Femur (tissue), 1 donor: ENCODE results near the gene USP24.
"Not testable (repeated sequence)": the region's sequence is repeated elsewhere in the genome, so short reads cannot be mapped to it uniquely, and the experiment has no call there.

Experiments
- DNase-seq: peaks from one replicate; pipeline ENCODE4 v3.0.0-alpha.2; 2017

The USP24 gene

GRCh38 chr1:55150880-55151588, 64.1 kb downstream of the USP24 start:
- no peak for DNase-seq

- no peak for DNase-seq
These were observed 66.5 kb downstream of the USP24 start for GRCh38 chr1:55148676-55149075.

- DNase-seq: no peak
These were observed 67.6 kb downstream of the USP24 start for GRCh38 chr1:55147524-55147923.

GRCh38 chr1:55146781-55147180, 68.4 kb downstream of the USP24 start:
- no peak for DNase-seq

GRCh38 chr1:55144886-55145285, 70.3 kb downstream of the USP24 start:
- DNase-seq: no peak

GRCh38 chr1:55143684-55144083, 71.5 kb downstream of the USP24 start:
- no peak for DNase-seq

- no peak for DNase-seq
These were observed 73.8 kb downstream of the USP24 start for GRCh38 chr1:55141295-55141893.

- DNase-seq: peak; percentile 82
These were observed 74.6 kb downstream of the USP24 start for GRCh38 chr1:55140546-55140983.

GRCh38 chr1:55140137-55140536, 75.0 kb downstream of the USP24 start:
- DNase-seq: no peak

- no peak for DNase-seq
These were observed 76.3 kb downstream of the USP24 start for GRCh38 chr1:55138823-55139222.

GRCh38 chr1:55134152-55134808, 80.9 kb downstream of the USP24 start:
- DNase-seq: no peak

- DNase-seq: no peak
These were observed 83.4 kb downstream of the USP24 start for GRCh38 chr1:55131801-55132200.

GRCh38 chr1:55131218-55131617, 83.9 kb downstream of the USP24 start:
- DNase-seq: no peak

GRCh38 chr1:55129194-55129728, 85.9 kb downstream of the USP24 start:
- DNase-seq: peak; percentile 34

GRCh38 chr1:55128418-55128995, 86.7 kb downstream of the USP24 start:
- no peak for DNase-seq

GRCh38 chr1:55127827-55128343, 87.3 kb downstream of the USP24 start:
- no peak for DNase-seq

- no peak for DNase-seq
These were observed 90.7 kb downstream of the USP24 start for GRCh38 chr1:55124470-55124869.

GRCh38 chr1:55120538-55120937, 94.6 kb downstream of the USP24 start:
- no peak for DNase-seq

- no peak for DNase-seq
These were observed 96.4 kb downstream of the USP24 start for GRCh38 chr1:55118651-55119329.

- no peak for DNase-seq
These were observed 97.2 kb downstream of the USP24 start for GRCh38 chr1:55117941-55118340.

- DNase-seq: not testable (repeated sequence)
These were observed 106.2 kb downstream of the USP24 start for GRCh38 chr1:55109005-55109404.

GRCh38 chr1:55107101-55107500, 108.1 kb downstream of the USP24 start:
- no peak for DNase-seq

- no peak for DNase-seq
These were observed 111.3 kb downstream of the USP24 start for GRCh38 chr1:55103891-55104290.
